ENCODE results near the gene GTF3C2.

Gene GTF3C2

GRCh38 chr2:27294928-27295327 lies 61.6 kb downstream of the GTF3C2 start:
- no peak for DNase-seq

DNA sequence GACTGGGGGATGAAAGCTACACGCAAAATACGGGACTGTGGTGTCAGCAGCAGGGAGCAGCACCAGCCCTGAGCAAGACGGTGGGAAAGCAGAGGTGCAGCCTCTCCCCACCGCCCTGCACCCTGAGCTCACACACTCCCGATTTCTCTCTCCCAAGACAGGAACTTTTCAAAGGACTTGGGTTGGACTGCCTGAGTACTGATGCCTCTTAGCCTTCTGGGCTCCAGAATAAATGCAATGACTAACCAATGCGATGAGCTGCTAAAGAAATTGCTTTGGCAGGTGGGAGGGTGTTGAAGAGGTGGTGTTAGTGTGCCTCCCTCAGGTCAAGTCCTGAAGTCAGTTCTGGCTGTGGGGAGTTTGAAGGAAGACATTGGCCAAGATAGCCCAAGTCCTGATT lies 64.7 kb downstream of the GTF3C2 start:
- DNase-seq, result no peak

- no peak for DNase-seq
These were observed 66.0 kb downstream of the GTF3C2 start for GRCh38 chr2:27290549-27290948.

DNA sequence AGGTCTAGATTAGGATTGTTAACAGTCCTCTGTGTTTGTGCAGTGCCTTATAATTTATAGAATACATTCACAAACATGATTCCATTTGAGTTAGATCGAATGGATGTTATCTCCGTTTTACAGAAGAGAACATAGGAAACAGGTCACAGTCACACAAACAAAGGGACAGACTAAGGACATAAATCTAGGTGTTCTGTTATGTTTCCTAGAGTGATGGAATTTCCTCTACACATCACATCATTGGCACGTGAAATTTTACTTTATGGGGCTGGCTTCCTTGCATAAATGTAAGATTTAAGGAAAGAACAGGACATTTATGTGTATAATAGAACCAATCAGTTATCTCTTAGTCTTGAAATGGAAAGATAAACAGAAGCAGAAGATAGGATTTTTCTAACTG lies 68.0 kb downstream of the GTF3C2 start:
- DNase-seq, result no peak

GRCh38 chr2:27285481-27285880 lies 71.1 kb downstream of the GTF3C2 start:
- DNase-seq, result no peak

DNA sequence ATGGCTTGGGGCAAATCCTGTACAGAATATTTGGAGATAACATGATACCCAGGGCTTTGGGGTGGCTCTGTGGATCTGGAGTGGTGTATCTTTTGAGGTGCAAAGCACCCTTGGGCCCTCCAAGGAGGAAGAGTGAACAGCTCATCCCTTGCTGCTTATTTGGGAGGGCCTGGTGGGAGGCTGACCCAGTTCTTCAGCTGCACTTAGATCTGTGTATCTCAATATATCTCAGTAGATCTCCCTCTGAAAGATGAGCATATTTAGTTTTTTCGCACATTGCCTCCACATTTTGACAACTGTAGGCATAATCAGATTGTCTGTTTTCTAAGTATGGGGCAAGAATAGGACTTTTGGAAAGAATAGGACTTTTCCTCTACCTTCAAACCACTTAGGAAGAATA lies 71.6 kb downstream of the GTF3C2 start:
- no peak for DNase-seq

DNA sequence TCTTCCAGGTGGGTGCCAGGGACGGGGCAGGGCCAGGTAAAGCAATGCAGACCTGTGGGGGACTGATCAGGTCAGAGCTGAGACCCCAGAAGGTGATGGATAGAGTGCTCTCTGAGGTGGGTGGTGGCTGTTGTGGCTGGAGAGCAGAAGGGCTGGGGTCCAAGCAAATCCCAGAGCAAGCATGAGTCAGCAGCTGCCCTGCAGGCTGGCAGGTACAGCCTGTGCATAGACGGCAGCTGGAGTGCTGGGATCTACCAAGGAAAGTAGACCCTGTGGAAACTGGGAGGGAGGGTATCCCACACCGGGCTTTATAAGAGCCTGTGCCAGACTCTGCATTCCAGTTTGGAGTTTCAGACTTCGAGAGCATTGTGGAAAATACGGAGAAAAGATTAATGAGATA lies 73.7 kb downstream of the GTF3C2 start:
- DNase-seq, result no peak

DNA sequence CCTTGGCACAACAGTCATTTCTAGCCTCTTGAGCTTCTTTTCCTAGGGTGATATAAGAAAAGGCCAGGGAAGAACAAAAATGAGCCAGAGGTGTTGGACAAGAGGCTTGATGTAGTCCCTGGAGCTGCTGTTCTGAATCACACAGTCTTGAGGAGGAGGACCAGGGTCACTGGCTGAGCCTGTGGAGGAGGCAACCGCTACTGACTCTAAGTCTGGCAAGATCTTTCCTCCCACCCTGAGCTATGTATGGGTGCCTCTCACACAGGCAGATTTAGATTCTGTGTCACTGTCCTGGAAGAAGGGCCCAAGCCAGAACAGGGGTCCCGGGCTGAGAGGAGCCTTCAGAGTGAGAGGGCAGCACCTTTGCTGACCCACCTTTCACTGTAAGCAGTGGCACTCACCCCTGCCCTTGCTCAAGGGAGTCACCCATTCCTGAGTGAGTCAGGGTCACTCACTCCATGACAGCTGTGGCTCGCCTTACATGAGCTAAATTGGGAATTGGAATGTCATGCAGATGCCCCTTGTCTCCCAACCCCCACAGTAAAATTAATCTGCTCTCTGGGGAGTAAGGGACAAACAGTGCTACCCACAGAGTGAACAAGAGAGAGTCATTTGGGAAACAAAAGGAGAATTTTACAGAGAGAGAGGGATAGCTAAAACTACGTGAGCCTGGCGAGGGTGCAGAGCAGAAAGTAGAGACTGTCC lies 74.6 kb downstream of the GTF3C2 start, which contains the start of gene TRIM54:
Gene TRIM54 (plus strand): TSS at position 575 of the 705 bp plus-strand sequence. CDS start 303 bp downstream, outside the sequence.
- no peak for DNase-seq

DNA sequence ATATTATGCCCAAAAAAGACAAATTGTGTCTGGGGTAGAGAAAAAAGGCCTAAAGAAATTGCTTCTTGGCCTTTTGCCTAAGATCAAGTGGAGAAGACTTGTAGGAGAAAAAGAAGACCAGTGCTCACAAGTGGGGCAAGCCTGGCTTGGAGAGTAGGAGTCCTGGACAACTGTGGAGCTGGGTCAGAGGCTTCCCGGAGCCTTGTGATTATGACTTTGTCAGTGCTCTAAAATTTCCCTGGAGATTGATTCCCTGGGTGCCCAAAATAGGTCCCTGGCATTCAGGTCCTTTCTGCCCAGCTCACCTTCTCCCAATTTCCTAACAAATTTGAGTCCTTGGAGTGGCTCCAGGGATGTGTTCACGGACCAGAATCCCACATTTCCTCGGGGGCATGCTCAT lies 75.1 kb downstream of the GTF3C2 start:
- no peak for DNase-seq

DNA sequence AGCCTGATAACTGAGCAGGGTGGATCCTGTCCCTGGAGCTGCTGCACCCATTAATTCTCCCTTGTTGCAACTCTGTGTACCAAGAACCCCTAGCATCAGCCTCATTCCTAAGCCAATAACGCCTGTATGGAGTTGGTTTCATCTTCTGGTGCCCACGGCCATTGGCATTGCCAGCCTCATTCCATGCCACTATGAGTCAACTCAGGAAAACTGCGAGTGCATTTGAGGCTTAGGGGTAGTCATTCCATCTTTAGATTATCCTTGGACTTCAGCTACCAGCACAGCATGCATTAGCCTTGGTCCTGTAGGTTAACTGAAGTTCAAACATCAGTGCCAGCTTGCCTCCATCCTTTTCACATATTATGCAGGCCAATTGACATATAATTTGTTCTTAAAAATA lies 75.7 kb downstream of the GTF3C2 start:
- no peak for DNase-seq

- no peak for DNase-seq
These were observed 78.6 kb downstream of the GTF3C2 start for GRCh38 chr2:27278010-27278409.

Measured in activated CD4-positive, alpha-beta T cell treated with anti-CD3 and anti-CD28 coated beads for 1 hour (primary cell).